Upper lobe of right lung (tissue), 1 donor: ENCODE results near the gene LARP4. TPM values are rescaled to one million over a fixed set of nuclear protein-coding genes. Genes with fewer than 3 reads are reported as not detected.

ENCODE experiments used
- ATAC-seq: fragments of 200-7000 bp; cut with Tn5 transposase; one replicate; pipeline ENCODE4 v1.9.1; 2020; ENCODE audit warnings: mild to moderate bottlenecking, moderate library complexity
- DNase-seq: peaks from one replicate; pipeline ENCODE4 v3.0.0-alpha.2; 2020
- H3K27ac ChIP-seq: fragments of 200-600 bp; one replicate; pipeline ENCODE4 v1.8.0; 2022
- H3K27me3 ChIP-seq: fragments of 200-600 bp; one replicate; pipeline ENCODE4 v1.8.0; 2022; ENCODE audit warnings: mild to moderate bottlenecking
- H3K36me3 ChIP-seq: fragments of 200-600 bp; one replicate; pipeline ENCODE4 v1.8.0; 2022
- H3K4me1 ChIP-seq: fragments of 200-600 bp; one replicate; pipeline ENCODE4 v1.8.0; 2022
- H3K4me3 ChIP-seq: fragments of 200-600 bp; one replicate; pipeline ENCODE4 v1.8.0; 2022; ENCODE audit warnings: mild to moderate bottlenecking
- H3K9me3 ChIP-seq: fragments of 200-600 bp; one replicate; pipeline ENCODE4 v1.8.0; 2022
- CTCF ChIP-seq: fragments of 200-600 bp; IDR thresholded peaks from one replicate; pipeline ENCODE4 v1.8.0; 2022; ENCODE audit warnings: antibody characterized with exemption
- intact Hi-C: fragments of 100-400 bp; cut with DNase I; formaldehyde crosslinking; loops from one replicate; pipeline ENCODE4 v1.11.0; 2022
- long read RNA-seq: library from polyadenylated mRNA; unstranded; transcript quantifications from one replicate; pipeline ENCODE4 v2.0.0, GENCODE V29; 2021
- total RNA-seq: library from RNA; stranded (reverse); fragmentation: NEBNext Ultra II Directional; extraction: Animal tissue kit (Norgen Biotek cat#: 25700); gene quantifications from one replicate; pipeline ENCODE4 v1.2.1, GENCODE V29; 2021
- donor health status: DM: no; HTN: yes; CAD: no; lungs with severe emphysema.

LARP4 gene
- total RNA-seq = 63.6 TPM
- long read RNA-seq, full-length matches to known transcripts = 5 of 38 reads
- long read RNA-seq, partial matches to known transcripts = 14 of 38 reads
- long read RNA-seq, other reads (novel, unspliced or antisense) = 19 of 38 reads

GRCh38 chr12:50400638-50401499 lies at the start of gene LARP4:
Gene LARP4 (plus strand): TSS chr12:50400885. CDS start chr12:50401011, 126 bp downstream.
- H3K27me3 ChIP-seq = no peaks in the 10 kb centered on the region
- peak within 1 kb of the TSS; percentile 90 for H3K4me3 ChIP-seq
- peak within 1 kb of the TSS; percentile 90 for H3K27ac ChIP-seq
- DNase-seq (peak; percentile 95), ATAC-seq (peak; percentile 99)
- TF ChIP-seq CTCF = no peak
- H3K4me1 ChIP-seq = peaks cover 26% of the 10 kb centered on the region
- no peaks in the 10 kb centered on the region for H3K36me3 ChIP-seq
- intact Hi-C loops = no loop called here
- H3K9me3 ChIP-seq = no peaks in the 10 kb centered on the region

DNA sequence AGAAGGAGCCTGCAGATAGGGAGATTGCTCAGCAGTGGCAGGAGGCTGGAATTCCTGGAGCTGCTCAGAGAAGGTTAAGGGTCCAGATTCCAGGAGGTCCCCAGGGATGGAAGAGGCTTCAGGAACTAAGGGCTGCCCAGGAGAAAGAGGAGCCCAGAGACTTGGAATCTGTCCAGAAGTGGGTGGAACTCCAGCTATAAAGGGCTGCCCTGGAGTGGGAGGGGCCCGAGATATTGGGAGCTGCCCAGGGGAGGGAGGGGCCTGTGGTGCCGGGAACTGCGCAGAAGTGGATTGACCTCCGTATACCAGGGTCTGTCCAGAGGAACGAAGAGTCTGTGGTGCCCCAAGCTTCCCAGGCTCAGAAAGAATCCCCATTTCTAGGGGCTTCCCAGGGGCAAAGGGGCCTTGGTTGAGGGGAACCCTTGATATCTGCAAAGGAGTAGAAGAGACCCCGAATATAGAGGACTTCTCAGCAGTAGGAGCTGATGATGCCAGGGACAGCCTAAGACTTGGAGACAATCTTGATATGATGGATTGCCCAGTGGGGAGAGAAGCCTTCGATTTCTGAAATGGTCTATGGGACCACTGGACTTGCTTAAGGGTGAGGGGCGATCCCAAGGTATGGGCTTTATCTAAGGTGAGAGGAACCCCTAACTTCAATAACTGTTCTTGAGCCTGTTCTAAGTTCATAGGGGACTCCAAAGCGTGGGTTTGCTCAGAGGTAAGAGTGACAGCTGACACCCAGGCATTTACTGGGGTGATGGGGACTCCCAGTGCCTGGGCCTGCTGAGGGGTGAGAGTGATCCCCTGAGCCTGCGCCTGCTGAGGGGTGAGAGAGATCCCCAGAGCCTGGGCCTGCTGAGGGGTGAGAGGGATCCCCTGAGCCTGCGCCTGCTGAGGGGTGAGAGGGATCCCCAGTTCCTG lies 49.3 kb upstream of the LARP4 start:
- Histone ChIP-seq H3K4me3 (no peak overlapping the region), H3K27ac (no peak overlapping the region), H3K4me1 (peaks cover 14% of the 10 kb centered on the region), H3K9me3 (no peaks in the 10 kb centered on the region), H3K27me3 (no peaks in the 10 kb centered on the region), H3K36me3 (no peaks in the 10 kb centered on the region)
- DNase-seq (no peak), ATAC-seq (peak; percentile 62)
- no peak for TF ChIP-seq CTCF
- intact Hi-C loops = no loop called here

DNA sequence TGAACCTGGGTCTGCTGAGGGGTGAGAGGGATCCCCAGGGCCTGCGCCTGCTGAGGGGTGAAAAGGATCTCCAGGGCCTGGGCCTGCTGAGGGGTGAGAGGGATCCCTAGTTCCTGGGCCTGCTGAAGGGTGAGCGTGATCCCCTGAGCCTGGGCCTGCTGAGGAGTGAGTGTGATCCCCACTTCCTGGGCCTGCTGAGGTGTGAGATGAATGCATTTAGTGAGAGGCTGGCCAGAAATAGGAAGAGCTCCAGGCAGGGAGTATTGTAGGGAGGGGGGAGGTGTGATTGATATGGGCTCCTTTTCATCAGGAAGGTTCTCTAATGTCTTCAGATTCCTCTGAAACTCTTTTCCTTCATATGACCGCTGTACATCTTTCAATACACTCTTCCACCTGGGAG lies 47.3 kb upstream of the LARP4 start:
- no peaks in the 10 kb centered on the region for H3K9me3 ChIP-seq
- no peaks in the 10 kb centered on the region for H3K27me3 ChIP-seq
- H3K4me3 ChIP-seq = no peak overlapping the region
- peaks cover 14% of the 10 kb centered on the region for H3K4me1 ChIP-seq
- peak overlapping the region; percentile 56 for H3K27ac ChIP-seq
- intact Hi-C loops = no loop called here
- TF ChIP-seq CTCF = no peak
- no peak for DNase-seq
- H3K36me3 ChIP-seq = no peaks in the 10 kb centered on the region
- no peak for ATAC-seq

DNA sequence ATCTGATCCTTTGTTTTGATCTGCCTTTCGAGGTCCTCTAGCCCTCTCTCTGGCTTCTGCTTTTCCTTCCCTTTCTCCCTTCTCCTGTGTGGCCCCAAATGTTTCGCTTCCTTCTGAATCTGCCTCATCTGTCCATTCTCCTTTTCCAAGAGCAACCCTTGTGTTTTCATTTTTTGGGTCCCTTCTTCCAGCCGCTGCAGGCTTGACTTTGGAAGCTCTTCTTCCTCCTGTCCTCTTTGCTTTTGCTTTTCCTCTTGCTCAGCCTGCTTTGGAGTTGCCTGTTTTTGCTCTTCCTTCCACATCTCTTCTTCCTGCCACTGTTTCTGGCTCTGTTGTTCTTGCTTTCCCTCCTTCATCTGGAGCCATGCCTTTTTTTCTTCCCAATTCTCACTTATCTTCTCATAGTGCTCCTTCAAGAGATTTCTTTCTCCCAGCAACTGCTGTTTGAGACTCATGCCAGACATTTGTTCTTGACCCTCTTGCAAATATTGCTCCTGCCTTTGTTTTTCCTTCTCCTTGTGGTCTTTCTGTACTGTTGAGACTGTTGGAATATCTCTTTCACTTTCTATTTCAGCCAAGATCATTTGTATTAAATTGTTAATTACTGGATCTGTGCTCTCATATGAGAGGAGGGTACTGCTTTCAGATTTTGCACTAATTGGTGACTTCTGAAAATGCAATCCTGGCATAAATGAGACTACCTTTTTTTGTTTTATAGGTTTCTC lies 46.7 kb upstream of the LARP4 start:
- H3K4me1 ChIP-seq = peaks cover 14% of the 10 kb centered on the region
- H3K27me3 ChIP-seq = no peaks in the 10 kb centered on the region
- no peaks in the 10 kb centered on the region for H3K9me3 ChIP-seq
- H3K36me3 ChIP-seq = no peaks in the 10 kb centered on the region
- H3K4me3 ChIP-seq = no peak overlapping the region
- peak overlapping the region; percentile 56 for H3K27ac ChIP-seq
- no peak for TF ChIP-seq CTCF
- intact Hi-C loops = no loop called here
- DNase-seq = no peak
- no peak for ATAC-seq

DNA sequence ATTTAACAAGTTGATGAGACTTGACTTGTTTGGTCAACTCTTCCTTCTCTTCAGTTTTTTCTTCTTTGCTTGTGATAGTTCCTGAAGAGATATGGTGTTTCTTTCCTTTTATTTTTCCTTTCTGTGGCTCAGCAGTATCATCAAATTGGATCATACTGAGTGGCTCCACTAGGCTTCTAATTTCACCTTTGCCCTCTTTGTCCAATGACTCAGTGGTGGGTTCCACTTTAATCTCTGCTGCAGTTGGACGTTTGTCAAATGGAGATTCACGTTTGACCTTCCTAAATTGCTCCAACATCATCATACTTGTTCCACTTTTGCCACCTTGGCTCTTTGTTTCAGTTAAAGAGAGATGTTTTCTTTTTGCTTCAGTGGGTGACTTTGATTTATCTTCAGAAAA lies 45.8 kb upstream of the LARP4 start:
- ATAC-seq = no peak
- no peak for TF ChIP-seq CTCF

More for the DNA sequence above, 45.8 kb upstream of the LARP4 start:
- DNase-seq = no peak
- intact Hi-C loops = no loop called here
- Histone ChIP-seq H3K4me3 (no peak overlapping the region), H3K27me3 (no peaks in the 10 kb centered on the region), H3K27ac (no peak overlapping the region), H3K4me1 (peaks cover 14% of the 10 kb centered on the region), H3K36me3 (no peaks in the 10 kb centered on the region), H3K9me3 (no peaks in the 10 kb centered on the region)
